NCI-H187 treated with DMSO at 0.1 percent for 48 hours (cell line): ENCODE measurements around the gene SLFN11.
"Not testable (repeated sequence)": the region's sequence is repeated elsewhere in the genome, so short reads cannot be mapped to it uniquely, and the experiment has no call there.

Experiments used
- DNase-seq: peaks from one replicate; lab custom pipeline; 2025; lab: John Stamatoyannopoulos, UW

SLFN11 gene

DNA sequence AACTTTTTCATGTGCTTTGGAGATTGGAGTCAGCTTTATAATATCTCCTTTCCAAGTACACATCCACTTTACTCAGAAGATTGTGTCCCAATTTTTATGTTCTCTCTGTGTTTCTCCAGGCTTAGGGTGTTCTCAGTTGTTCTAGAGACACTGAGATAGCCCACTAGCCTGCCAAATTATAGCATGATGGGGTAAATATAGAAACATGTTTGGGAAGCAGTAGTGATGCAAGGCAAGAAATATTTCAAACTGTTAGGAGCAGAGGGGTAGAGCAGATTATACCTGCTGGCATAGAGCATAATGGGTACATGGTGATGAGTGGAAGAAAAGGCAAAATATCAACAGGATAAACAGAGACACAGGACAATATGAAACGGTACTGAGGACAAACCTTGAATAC is 12.4 kb downstream of the SLFN11 start:
- no peak for DNase-seq

- no peak for DNase-seq
Measured at GRCh38 chr17:35359398-35359797, 14.0 kb downstream of the SLFN11 start.

DNA sequence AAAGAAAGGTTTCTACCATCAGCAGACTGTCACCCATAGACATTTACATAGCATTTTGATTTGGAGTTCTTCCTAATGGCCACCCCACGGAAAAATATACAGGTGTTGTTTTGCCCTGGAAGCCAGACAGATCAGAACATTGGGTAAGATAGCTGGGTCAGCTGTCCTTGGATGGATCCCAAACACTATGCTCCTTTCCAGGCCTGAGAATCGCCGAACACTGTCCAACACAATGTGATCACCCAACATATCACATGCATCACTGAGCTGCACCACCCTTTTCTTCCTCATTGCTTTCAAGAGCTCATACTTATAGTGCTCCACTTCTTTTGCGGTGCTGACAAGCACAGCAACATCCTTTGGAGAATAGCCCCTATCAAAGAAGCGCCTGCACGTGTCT is 21.1 kb downstream of the SLFN11 start:
- DNase-seq = no peak

DNA sequence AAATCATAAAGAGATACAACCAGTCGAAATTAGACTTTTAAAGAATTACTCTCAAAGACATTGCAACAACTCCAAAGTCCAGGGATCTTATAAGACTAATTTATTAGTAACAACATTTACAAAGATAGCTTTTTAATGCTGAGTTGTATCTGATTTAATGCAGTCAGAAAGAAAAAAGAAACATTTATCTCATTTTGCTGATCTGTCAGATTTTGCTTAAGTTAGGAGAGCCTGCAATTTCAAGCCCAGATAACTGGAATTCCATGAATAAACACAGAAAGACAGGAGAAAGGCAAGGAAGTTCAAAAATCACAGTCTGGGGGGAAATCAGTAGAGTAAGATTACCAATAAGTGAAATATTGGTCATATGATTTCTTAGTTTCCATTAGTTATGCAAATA is 22.9 kb downstream of the SLFN11 start:
- DNase-seq = no peak

DNA sequence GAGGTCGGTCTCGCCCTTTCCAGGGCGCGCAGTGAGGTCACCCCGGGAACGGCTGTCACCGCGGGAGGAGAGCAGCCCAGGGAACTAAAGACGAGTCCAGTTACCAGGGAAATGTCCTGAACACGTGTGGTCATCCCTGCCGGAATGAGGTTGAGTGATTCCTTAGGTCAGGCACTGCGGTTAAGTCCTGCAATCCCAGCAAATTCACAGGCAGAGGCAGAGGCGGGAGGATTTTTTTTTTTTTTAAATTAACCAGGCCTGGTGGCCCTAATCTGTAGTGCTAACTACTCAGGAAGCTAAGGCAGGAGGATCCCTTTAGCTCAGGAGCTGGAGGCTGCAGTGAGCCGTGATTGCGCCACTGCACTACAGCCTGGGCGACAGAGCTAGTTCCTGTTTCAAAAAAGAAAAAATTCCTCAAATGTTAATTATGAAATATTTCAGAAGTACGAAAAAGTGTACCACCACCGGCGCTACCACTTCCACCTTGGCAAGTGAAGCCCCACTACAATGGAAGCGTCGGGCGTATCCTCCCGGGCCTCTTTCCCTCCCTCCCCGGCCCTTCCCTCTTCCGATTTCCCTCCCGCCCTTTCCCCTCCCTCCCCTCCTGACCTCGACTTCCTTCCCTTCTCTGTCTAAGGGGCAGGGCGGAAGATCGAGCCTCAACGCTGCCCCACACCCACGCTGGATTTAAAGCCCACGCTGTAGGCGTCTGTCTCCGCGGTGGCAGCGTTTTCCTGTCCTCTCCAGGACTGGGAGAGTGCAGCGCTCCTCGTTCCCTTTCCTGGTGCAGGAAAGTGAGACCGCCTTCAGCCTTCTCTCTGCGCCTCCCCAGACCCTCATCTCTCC is 27.3 kb downstream of the SLFN11 start:
- no peak for DNase-seq

DNA sequence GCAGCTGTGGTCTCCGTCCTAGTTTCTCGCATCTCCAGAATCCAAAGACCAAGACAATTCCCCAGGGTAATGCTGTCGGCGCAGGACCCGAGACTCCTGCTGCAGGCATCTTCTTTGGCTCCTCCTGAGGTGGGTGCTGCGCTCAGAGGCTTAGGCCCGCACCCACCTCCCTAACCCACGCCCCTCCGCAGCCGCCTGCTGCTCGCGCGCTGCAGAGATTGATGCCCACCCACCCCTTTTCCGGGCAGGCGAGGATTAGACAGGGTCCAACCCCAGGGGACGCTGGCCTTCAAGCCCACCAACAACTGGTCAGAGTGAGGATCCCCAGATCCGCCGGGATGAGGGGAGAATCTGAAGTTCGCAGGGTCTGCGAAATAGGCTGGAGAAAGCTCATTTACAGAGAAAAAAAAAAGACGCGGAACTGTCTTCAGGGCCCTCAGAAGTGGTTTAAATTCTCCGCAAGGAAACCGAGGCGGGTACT is 27.9 kb downstream of the SLFN11 start:
- no peak for DNase-seq

GRCh38 chr17:35344262-35344661 is 29.2 kb downstream of the SLFN11 start:
- DNase-seq = no peak

- DNase-seq = no peak
Measured at GRCh38 chr17:35342276-35342675, 31.1 kb downstream of the SLFN11 start.

DNA sequence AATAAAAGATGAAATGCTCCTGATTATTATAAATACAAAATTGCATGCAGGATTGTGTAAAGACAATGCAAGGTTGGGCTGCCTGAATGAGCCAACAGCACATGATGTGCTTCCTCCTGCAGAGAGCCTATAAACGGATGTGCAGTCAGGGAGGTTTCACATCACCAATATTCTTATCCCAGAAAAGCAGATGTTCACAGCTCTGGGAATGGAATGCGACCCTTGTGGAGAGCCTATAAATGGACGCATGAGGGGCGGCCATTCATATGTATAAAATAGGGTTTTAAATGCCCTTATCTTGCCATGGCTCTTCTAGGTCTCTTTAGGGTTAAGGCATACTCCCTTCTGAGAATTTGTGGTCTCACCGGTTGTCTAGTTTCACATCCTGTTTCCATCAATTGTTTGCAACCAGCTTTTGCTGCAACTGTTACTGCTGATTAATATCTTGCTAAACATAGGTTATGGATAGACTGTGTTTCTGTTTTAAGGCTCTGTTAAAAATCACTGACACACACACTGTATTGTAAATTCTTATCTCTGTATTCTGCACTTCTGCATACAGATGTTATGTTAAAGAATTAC is 31.9 kb downstream of the SLFN11 start:
- no peak for DNase-seq

DNA sequence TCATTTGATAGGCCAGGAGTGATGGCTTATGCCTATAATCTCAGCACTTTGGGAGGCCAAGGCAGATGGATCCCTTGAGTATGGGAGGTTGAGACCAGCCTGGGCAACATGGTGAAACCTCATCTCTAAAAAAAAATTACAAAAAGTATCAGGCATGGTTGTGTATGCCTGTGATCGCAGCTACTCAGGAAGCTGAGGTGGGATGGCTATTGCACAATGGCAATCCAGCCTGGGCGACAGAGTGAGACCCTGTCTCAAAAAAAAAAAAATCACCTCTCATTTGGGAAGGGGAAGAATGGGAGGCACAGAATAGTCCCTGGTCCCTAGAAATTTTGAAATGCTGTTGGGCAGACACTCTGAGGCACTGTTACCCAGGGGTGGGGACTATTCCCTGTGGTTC is 35.2 kb downstream of the SLFN11 start:
- DNase-seq = no peak

DNA sequence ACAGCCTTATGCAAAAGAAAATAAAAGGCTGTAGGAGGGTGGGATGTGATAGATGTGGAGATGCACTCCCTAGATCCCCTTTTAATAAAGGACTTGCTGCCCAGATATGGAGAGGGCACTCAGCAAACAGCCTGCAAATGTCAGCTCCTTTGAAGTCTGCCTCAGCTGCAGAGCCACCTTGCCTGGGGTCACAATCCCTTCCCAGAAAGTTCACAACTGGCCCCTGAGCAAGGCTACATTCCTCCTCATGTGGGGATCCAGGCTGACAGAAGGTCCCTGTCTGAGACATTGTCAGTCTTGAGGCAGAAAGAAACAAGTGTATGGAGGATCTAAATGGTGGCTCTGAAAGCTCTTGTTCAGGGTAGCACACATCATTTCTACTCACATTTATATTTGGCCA is 36.1 kb downstream of the SLFN11 start:
- no peak for DNase-seq

DNA sequence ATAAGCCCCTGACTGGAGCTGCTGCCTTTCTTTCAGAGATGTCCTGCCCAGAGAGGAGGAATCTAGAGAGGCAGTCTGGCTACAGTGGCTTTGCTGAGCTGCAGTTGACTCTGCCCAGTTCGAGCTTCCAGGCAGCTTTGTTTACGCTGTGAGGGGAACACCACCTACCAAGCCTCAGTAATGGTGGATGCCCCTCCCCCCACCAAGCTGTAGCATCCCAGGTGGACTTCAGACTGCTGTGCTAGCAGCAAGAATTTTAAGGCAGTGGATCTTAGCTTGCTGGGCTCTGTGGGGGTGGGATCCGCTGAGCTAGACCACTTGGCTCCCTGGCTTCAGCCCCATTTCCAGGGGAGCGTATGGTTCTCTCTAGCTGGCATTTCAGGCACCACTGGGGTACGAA is 39.8 kb downstream of the SLFN11 start:
- not testable (repeated sequence) for DNase-seq

GRCh38 chr17:35322749-35323148 is 50.7 kb downstream of the SLFN11 start:
- no peak for DNase-seq

DNA sequence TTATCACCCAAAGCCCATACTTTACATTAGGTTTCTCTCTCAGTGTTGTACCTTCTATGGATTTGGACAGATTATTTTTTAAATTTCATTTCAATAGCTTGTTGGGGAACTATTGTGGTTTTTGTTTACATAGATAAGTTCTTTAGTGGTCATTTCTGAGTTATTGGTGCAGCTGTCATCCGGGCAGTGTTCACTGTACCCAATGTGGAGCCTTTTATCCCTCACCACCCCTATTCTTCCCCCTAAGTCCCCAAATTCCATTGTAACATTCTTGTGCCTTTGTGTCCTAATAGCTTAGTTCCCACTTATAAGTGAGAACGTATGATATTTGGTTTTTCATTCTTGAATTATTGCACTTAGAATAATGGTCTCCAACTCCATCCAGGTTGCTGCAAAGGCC is 57.5 kb downstream of the SLFN11 start:
- DNase-seq = no peak

GRCh38 chr17:35315283-35315682 is 58.1 kb downstream of the SLFN11 start:
- no peak for DNase-seq

GRCh38 chr17:35314415-35315216 is 58.8 kb downstream of the SLFN11 start:
- no peak for DNase-seq

- no peak for DNase-seq
Measured at GRCh38 chr17:35313875-35314409, 59.5 kb downstream of the SLFN11 start.

DNA sequence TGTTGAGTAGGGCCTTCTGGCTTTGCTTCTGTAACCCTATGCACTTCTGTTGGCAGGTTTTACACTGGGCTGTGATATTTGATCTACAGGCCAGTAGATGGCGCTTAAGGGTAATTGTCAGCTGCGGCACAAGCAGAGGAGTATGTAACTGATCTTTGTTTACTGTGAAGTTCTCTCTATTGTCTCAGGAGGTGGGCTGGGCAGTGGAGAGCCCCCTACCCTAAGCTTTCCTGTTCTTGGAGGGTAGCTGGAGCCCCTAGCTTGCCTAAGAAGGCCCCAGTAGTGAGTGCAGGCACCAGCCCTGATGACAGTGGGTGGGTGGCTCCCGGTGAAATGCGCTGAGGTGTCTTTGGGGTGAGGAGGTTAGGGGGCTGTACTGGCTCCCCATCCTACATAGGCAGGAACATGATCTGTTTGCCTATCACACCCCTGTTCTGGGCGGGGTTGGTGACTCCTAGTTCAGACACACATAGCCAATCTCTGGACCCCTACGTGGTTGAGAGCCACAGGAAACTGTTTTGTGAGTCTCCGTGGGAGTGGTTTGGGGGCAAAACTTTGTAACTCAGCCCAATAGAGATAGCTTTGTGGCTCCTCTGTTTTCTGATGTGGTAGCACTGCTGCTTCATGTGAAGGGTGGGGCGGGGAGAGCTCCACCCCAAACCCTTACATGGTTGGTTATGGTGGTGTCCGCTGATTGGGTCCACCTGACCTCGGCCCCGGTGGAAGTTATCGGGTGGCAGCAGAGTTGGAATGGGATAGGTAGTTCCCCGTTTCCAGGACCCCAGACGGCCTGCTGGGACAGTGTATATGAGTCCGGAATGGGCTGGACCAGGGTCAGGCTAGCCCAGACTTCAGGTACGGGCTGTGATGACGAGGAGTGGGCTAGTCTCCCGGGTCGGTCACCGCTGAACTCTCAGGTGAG is 60.4 kb downstream of the SLFN11 start:
- no peak for DNase-seq

GRCh38 chr17:35312346-35312745 is 61.1 kb downstream of the SLFN11 start:
- DNase-seq = no peak

- DNase-seq = not testable (repeated sequence)
Measured at GRCh38 chr17:35309345-35309744, 64.1 kb downstream of the SLFN11 start.
